Stimulated activated CD8-positive, alpha-beta memory T cell treated with anti-CD3 and anti-CD28 coated beads, Interleukin-7, amount 100 ng/mL, for 48 hours (primary cell): ENCODE data around the gene CHST14.
A peak's percentile ranks its signal among the peaks of the same experiment; 100 is the strongest.

Source experiments
- DNase-seq, 2 donors: peaks; one replicate each; pipeline ENCODE4 v3.0.0-alpha.2; 2020; ENCODE audit warnings: low read depth in 1 of 2; ENCODE audit errors: extremely low read depth in 1 of 2

Gene CHST14, protein sequence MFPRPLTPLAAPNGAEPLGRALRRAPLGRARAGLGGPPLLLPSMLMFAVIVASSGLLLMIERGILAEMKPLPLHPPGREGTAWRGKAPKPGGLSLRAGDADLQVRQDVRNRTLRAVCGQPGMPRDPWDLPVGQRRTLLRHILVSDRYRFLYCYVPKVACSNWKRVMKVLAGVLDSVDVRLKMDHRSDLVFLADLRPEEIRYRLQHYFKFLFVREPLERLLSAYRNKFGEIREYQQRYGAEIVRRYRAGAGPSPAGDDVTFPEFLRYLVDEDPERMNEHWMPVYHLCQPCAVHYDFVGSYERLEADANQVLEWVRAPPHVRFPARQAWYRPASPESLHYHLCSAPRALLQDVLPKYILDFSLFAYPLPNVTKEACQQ

DNA sequence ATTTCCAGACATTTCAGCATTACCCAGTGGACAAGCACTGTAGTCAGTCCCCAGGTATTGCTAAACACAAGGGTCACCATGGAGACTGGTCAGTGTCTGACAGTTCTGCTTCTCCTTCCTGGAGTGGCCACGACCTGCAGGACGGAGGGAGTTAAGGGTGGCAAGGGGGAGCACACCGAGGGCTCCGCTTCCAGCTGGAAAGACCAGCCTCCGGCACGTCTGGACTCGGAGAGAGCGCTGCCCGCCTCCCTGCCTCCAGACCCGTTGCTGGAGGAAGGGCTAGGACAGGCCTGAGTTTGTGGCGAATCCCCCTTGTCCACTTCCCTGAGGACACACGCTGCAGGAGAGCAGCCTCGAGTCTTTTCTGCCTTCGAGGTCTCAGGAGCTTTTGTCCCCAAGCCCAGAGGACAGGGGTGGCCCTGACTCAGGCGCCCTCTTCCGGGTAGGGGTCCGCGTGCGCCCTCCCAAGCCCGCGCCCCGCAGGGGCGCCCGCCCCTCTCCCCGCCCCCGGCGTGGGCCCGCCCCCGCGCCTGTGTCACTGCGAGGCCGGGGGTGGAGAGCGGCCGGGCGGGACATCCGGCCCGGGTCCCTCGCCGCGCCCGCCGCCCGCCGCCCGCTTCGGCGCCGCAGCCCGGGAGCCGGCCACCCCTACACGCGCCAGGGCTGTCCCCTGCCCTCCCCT lies at the start of gene CHST14:
CHST14 (plus strand) TSS at position 562 of the 682 bp plus-strand sequence. CDS start 230 bp downstream, outside the sequence.
- DNase-seq = peak in 1 of 2 donors; percentile 22

DNA sequence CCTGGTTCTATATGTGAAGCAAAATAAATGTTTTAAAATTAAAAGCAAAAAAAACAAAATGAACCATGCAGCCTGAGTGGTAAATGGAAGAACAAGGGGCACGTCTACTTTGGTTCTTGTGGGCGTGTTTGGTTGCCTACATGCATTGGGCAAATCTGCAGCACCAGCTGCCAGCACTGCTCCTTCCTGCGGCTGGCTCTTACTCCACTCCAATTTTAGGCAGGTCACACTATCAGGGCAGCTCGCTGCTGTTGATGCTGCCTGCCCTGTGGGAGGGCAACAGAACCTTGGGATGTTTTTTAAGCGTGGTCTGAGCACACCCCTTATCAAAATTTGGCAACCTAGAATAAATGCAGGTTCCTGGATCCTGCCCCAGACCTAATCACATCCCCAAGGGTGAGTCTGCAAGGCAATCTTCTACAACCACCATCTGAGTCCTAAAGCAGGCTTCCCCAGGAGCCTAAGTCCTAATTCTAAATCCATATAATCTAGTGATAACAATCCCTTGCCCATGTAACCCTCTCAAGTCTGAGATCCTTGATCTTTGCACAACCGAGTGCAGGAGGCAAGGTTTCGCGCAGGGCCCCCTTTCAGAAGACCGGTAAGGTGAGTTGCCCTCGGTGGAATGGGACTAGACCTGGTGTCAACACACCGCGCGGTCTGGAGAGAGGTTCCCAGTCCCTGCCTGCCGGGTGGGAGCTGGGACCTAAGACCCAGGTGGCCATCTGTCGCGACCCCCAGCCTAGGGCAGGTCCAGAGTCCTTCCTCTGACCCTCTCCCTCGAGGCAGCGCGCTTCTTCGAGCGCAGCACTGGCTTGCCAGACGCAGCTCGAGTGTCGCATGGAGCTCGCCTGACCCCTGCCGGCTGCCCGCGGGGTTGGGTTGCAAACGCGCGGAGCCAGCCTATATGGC lies 49.3 kb upstream of the CHST14 start:
- DNase-seq = peak; percentile 60 to 67

DNA sequence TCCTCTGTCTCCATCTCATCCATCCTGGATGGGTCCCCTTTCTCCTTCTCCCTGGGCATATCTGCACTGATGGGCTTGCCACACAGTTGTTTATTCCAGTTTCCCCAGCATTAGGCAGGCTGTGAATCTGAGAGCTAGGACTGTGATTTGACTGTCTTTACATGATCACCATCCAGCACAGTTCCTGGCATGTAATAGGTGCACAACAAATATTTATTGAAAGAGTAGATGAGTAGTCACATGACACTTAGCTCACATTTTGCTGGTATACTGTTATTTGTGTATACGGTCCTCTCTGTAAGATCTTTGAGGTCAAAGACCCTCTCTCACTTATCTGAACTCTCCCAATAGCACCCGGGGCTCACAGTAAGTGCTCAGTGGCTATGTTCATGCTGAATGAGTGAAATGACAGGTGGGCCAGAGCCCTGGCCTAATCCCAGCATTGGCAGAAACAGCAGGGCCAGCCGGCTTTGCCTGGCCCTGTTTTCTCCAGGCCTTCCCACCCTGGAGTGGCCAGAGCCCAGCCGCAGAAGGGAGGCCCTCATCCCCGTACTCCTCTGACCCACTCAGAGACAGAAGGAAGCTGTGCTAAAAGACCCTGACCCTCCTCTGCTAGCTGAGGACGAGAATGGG lies 46.2 kb upstream of the CHST14 start:
- DNase-seq = no peak

DNA sequence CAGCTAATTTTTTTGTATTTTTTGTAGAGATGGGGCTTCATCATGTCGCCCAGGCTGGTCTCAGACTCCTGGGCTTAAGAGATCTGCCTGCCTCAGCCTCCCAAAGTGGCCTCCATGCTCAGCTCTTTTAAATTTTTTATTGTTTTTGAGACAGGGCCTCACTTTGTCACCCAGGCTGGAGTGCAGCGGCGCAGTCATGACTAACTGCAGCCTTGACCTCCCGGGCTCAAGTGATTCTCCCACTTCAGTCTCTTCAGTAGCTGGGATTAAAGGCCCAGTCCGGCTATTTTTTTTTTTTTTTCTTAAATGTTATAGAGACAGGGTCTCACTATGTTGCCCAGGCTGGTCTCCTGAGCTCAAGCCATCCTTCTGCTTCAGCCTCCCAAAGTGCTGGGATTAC lies 45.1 kb upstream of the CHST14 start:
- DNase-seq = no peak

DNA sequence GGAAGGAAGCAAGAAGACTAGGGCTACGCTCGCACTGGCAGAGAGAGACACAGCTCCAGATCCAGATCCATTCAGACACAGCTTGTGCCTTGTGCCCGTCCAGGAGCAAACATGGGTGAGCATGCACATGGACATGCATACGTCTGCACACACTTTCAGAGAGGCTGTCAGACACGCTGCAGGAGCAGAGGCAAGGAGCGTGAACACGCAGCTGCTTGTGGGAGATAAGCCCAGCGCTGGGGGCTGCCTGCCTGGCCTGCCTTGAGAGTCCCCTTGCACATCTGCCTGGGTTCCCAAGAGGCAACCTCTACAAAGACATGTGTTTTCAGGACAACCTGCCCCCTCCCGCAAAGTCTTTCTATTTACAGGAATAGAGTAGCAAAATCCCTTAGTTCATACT lies 43.6 kb upstream of the CHST14 start:
- no peak for DNase-seq

DNA sequence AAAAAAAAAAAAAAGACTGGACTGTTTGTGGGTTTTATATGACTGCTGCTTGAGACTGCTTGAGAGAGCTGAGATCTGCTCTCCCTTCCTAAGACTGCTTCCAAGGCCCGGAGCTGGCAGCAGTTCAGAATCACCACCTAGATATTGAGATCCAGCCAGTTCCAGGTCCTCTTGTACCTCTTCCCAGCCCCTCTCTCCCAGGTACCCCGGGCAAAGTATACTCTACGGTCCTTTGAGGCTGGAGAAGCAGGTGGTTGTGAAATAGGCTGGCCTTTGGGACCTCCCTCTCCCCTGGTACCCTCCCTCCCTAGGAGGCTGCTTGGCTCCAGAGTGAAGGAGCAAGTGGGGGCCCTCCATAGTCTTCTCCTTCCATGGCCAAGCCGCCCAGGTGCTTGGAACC lies 42.6 kb upstream of the CHST14 start:
- no peak for DNase-seq

DNA sequence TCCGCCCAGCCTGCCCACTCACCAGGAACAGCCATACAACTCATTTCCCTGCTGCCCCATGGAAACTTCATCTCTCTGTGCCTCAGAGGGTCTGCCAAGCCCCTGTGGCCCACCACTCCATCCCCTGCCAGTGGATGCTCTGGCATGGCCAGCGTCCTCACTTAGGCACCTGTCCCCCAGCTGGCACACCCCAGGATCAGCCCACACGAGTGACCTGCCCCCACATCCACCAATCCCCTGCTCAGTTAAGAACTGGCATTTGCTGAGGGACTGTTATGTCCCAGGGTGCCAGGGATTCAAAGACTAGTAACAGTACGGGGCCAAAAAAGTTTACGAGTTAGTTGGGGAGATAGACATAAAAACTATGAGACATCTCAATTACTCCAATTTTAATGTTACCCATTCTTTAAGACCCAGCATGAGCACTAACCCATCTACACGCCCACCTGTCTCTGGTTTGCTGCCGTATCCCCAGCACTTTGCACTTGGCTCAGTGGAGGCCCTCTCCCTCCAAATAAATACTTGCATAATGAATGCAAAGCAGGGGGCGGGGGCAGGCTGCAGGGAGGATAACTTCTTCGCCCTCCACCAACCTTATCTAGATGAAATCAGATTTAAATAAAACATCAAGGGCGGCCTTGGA lies 41.6 kb upstream of the CHST14 start:
- no peak for DNase-seq

DNA sequence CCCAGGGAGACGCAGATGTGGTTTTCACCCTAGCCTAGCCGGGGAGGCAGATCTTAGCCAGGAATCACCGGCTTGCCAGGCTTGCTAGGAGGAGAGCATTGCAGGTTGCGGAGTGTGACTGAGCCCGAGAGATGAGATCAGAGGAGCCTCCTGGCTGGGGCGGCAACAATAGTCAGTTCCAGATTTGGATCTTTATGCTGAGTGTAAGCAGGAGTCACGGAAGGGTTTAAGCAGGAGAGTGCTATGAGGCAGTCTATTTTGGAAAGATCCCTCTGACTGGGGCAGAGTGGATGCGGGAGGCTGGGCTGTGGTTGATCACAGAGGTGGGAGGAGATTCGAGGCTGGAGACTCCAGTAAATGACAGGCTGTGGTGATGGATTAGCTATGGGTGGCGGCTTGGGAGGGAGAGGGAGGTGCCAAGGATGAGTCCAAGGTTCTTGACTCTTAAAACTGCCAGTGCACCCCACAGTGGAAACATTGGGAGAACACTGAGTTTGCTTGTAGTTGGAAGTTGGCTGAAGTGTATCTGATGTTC lies 40.4 kb upstream of the CHST14 start:
- no peak for DNase-seq

DNA sequence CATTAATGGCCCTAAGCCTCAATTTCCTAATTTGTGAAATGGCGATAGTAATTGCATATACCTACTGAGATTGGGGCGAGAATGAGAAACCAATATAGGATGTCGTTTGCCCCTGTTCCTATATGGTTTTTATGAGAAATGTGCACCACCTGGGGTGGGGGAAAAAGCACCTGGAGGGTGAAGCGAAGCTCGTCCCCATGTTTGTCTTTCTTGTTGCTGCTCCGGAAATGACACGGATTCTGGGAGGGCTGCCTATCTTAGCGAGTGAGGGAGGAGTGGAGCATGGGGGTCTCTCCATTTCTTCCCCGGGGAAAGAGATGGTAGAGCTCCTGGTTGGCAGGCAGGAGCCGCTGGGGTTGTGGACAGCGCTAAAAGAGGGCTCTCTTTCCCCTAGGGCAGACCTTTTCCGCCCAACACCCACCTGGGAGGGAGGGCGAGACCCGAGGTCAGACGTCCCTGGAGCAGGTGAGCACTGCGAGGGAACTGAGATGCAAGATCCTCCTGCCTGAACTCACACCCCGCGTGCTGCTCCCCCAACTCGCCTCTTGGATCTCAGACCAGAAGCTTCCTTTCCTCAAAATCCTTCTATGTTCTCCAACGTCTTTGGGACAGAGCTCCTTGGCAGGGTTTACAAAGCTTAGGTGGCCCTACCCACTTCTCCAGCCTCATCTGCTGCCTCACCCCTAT lies 35.6 kb upstream of the CHST14 start:
- DNase-seq = no peak

DNA sequence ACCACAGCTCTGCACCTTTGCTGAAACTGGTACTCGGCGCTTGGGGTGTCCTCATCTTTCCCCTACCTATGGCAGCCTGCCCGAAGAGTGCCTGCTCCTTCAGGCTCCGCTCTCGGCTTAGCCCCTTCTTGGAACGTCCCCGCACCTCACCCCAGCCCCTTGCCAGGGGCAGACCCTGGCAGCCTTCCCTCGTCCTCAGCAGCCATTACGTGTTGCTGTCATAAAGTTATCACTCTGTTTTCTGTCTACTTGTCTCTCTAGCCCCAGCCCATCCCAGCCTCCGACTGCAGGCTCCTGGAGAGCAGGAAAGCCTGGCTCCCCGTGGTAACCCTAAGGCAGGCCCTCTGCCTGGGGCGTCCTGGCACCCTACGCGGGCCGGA lies 35.1 kb upstream of the CHST14 start:
- no peak for DNase-seq

DNA sequence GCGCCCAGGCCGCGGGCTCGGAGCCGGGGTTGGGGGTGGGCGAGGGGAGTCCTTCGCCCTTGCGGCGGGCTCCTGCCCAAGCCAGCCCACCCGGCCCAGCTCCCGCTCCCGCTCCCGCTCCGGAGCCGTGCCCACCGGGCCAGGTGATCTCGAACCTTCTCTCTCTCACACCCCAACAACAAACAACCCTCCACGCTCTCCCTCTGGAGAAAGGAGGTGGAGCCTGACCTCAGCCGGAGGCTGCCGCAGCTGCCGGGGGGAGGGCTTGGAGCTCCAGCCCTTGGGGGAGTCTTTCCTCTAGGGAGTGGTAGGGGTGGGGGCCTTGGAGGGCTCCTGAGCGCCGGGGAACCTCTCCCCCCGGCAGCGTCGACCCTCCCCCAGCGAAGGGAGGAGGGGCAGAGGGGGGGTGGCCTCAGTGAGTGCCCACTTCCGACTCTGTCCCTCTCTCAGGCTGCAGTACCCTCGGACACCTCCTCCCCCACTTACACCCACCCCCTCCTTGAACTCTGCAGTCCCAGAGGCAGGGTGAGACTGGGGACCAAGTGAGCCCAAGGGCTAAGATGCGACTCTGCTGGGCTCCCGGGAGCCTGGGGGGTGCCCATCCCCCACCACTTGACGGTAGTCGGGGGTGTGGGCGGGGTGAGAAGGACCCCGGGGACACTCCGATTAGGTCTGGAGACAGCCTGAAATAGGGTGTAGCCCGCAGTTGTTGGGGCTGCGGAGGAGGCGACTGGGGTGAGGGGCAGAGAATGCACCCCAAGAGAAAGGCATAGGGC lies 34.5 kb upstream of the CHST14 start:
- DNase-seq = no peak

DNA sequence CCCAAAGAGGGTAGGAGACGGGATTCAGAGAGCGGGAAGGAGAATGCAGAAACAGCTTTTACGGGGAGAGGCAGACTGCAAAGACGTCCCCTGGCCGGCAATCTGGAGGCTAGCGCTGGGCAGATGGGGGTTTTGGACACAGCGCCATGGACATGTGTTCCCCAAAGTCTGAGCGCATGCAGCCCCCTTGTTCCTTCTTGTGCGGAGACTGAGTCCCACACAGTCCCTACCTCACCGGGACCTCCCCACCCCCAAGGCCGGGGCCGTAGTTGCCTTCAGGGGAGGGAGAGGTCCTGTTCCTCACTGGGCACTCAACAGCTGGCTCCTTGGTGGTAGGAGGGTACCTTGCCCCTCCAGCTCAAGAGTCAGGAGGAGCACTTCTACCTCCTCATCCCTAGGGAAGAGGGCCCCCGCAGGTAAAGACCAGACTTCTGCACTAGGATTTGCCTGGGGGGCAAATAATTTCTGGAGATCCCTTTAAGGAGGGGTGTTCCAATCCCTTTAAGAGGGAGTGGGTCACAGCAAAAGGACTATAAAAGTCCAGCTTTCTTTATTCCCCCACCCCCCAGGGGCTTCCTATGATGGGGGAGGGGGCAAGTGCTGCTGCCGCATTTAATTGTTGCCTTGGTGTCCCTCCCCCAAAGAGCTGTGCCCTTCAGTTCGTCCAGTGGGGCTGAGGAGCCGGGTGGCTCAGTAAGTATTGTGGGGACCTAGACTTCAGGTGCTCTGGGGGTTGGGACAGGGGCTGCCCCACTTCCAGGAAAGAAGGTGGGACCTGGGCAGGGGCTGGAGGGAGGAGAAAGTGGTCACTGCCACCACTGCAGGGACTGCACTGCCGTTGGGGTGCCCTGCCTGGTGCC lies 33.7 kb upstream of the CHST14 start:
- DNase-seq = no peak

DNA sequence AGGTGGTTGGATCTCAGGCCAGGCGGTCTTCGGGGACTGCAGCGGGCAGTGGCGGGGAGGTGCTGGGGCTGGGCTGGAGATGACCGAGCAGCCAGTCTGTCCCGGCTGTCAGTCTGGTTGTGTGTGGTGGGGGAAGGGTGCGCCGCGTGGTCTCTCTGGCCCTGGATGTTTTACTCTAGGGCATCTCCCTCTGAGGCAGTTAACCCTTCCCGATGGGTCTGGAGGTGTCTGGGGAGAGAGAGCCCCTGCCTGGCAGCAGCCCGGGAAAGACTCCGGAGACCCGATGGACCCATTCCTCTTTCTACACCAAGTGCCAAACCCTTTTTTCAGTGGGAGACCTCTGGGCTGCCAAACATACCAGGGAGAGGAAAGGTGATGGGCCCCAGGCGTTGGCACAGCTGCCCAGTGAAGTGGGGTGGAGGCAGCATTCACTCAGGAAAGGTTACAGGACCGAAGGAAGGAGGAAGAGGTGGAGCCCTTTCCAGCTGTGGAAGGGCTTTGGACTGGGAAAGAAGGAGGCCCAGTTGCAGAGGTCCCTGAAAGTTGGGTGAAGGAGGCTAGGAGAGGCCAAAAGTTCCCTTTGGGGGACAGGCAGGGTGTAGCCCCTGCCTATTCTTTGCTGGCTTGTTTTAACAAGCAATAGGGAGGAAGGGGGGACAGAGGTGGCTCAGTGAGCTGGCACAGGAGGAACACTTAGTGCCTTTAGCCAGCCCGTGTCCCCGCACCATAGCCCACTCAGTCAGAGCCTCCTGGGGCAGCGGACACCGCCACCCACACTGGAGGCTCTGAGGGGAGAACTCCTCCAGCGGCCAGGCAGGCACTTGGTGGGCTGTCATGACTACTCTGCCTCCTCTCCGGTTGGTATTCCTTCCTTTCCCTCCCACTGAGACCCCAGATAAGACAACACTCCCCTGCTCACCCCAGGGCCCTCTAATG lies 32.8 kb upstream of the CHST14 start:
- DNase-seq = no peak

DNA sequence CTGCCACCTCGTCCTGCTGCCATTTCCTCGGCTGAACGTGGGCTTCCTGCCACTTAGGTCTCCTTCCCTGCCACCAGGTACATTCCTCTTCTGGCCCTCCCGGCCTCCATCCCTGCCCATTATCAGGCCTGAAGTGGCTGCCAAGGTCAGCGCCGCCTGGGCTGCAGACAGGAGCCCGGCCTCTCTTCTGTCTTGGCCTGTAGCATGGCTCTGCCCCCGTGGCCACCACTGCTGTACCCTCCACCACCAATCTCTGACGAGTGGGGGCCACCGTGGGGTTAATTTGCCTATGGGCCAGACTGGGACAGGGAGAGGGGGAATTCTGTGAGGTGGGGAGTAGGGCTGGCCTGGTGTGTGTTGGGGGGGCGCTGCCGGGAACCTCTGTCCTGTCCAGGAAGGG lies 32.1 kb upstream of the CHST14 start:
- DNase-seq = no peak

DNA sequence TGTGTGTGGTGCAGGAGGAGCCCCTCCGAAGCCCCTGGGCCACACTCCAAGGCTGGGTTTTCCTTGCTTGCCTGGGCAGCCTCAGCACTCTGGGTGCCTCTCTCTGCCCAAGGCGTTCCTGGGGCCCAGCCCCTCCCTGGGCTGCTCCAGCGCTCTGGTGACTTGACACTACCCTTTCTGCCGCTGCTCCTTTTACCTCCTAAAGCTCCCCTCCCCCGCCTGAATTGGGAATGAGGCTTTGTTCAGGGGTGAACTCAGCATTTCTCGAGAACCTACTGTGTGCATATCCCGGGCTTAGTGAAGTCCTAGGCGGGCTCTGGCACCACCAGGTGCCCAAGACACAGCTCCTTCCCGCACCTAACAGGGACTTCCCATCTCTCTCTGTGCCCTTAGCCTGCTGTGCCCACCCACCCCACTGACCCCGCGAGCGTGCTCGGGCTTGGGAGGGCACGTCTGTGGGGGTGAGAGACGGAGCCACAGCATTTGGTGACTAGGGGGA lies 31.3 kb upstream of the CHST14 start:
- no peak for DNase-seq

DNA sequence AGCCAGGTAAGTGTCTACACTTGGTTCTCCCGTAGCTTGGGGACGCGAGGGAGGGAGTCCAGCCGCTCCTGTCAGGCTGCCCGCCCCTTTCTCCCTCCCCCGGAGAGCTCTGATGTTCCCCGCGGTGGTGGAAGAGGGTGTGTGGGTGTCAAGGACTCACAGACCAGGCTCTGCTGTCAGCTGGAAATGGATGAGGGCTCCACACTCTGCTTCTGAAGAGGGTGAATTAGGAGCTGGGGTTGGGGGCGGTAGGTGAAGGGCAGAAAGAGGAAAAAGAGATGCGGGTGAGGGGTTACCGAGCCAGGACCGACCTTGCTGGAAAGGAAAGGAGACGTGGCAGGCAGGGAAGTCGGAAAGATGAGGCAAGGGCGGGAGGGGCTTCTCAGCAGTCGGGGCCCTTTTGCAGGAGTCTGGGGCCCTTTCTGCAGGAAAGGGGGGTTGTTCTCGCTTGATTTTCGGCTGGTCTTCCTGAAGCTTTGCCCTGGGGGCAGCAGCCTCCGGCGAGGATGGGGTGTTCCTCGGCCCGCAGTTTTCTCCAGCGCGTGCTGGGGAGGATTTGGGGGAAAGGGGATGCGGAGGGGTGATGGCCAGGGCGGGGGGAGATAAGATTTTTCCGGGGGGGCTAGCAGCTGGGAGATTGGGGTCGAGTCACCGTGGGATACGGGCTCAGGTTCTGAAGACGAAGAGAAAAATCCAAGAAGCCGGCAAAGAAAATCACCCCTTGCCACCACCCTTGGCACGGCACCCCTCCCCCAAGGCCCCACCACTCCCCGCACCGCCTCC lies 30.6 kb upstream of the CHST14 start:
- DNase-seq = no peak
